ENCODE results near the gene PSMA1. TPM values are rescaled to one million over a fixed set of nuclear protein-coding genes. Genes with fewer than 3 reads are reported as not detected.

The PSMA1 gene
- total and polyA plus RNA-seq, 2 donors from 2014 or later, result 118 to 133 TPM

DNA sequence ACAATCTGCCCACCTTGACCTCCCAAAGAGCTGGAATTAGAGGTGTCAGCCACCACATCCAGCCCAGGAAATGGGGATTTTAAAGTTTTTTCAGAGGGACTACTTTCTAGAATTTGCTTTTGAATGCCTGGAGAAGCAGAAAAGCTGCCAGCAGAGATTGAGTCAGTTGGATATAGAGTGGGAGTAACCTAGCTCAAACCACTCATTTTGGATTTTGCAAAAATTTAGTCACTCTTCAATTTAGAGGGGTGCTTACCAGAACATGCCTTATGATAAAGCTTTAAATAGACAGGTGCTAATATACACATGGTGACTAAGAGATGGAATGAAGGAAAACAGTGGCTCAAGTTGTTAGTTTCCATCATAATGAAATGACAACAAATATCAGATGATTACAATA is 26.5 kb upstream of the PSMA1 start:
- FAIRE-seq, result no peak
- H3K27me3 ChIP-seq (ENCODE audit: control insufficient read depth, insufficient read depth, low read length), result no peaks in the 10 kb centered on the region
- no peak overlapping the region for H3K9ac ChIP-seq (ENCODE audit: low read length in 3 of 3)
- intact Hi-C loops (cut with DNase I), result no loop called here
- no peaks in the 10 kb centered on the region for H3K36me3 ChIP-seq (ENCODE audit: control insufficient read depth in 2 of 3, insufficient read depth in 3 of 3, low read length in 3 of 3)
- H3K4me3 ChIP-seq (ENCODE audit: low read length in 3 of 3), result no peak overlapping the region
- no peak for DNase-seq
- H3K9me3 ChIP-seq (ENCODE audit: control insufficient read depth in 2 of 3, insufficient read depth in 1 of 3, low read length in 3 of 3), result no peaks in the 10 kb centered on the region
- TF ChIP-seq, protein P1, sequence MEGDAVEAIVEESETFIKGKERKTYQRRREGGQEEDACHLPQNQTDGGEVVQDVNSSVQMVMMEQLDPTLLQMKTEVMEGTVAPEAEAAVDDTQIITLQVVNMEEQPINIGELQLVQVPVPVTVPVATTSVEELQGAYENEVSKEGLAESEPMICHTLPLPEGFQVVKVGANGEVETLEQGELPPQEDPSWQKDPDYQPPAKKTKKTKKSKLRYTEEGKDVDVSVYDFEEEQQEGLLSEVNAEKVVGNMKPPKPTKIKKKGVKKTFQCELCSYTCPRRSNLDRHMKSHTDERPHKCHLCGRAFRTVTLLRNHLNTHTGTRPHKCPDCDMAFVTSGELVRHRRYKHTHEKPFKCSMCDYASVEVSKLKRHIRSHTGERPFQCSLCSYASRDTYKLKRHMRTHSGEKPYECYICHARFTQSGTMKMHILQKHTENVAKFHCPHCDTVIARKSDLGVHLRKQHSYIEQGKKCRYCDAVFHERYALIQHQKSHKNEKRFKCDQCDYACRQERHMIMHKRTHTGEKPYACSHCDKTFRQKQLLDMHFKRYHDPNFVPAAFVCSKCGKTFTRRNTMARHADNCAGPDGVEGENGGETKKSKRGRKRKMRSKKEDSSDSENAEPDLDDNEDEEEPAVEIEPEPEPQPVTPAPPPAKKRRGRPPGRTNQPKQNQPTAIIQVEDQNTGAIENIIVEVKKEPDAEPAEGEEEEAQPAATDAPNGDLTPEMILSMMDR (IDR thresholded peaks at IDR 0.05; ENCODE audit: borderline replicate concordance, extremely low read depth, insufficient read depth), result no peak
- no peaks in the 10 kb centered on the region for H3K4me1 ChIP-seq (ENCODE audit: control insufficient read depth in 2 of 3, insufficient read depth in 2 of 3, low read depth in 1 of 3, low read length in 3 of 3)
- H3K27ac ChIP-seq (ENCODE audit: low read depth in 2 of 2, low read length in 2 of 2), result no peak overlapping the region

DNA sequence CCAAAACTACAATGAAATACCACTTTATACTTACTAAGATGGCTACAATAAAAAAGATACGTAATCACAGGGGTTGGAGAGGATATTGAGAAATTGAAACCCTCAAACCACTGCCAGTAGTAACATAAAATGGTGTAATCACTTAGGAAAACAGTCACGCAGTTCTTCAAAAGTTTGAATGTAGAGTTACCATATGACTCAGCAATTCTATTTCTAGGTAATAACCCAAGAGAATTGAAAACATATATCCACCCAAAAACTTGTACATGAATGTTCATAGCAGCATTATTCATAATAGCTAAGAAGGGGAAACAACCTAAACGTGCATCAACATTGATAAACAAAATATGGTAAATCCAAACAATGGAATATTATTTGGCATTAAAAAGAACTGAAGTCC is 24.4 kb upstream of the PSMA1 start:
- intact Hi-C loops (cut with DNase I), result no loop called here
- no peak overlapping the region for H3K9ac ChIP-seq (ENCODE audit: low read length in 3 of 3)
- FAIRE-seq (no peak), DNase-seq (no peak)
- H3K9me3 ChIP-seq (ENCODE audit: control insufficient read depth in 2 of 3, insufficient read depth in 1 of 3, low read length in 3 of 3), result no peaks in the 10 kb centered on the region
- no peak overlapping the region for H3K27ac ChIP-seq (ENCODE audit: low read depth in 2 of 2, low read length in 2 of 2)
- H3K4me3 ChIP-seq (ENCODE audit: low read length in 3 of 3), result no peak overlapping the region
- no peaks in the 10 kb centered on the region for H3K4me1 ChIP-seq (ENCODE audit: control insufficient read depth in 2 of 3, insufficient read depth in 2 of 3, low read depth in 1 of 3, low read length in 3 of 3)
- H3K36me3 ChIP-seq (ENCODE audit: control insufficient read depth in 2 of 3, insufficient read depth in 3 of 3, low read length in 3 of 3), result no peaks in the 10 kb centered on the region
- TF ChIP-seq, protein P1 (IDR thresholded peaks at IDR 0.05; ENCODE audit: borderline replicate concordance, extremely low read depth, insufficient read depth), result no peak
- H3K27me3 ChIP-seq (ENCODE audit: control insufficient read depth, insufficient read depth, low read length), result no peaks in the 10 kb centered on the region

DNA sequence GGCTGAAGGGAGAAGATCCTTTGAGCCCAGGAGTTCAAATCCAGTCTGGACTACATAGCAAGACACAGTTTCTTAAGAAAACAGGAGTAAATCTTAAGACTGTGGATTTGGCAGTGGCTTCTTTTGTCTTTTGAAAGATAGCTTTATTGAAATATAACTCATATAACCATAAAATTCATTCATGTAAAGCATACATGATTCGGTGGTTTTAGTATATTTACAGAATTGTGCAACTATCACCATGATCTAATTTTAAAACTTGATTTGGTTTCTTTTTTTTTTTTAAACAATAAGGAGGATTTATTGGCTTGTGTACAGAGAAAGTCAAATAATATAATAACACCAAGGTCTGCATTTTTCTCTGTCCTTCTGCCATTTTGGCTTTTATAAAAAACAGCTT is 23.1 kb upstream of the PSMA1 start:
- Histone ChIP-seq H3K4me3 (ENCODE audit: low read length in 3 of 3) (no peak overlapping the region), H3K4me1 (ENCODE audit: control insufficient read depth in 2 of 3, insufficient read depth in 2 of 3, low read depth in 1 of 3, low read length in 3 of 3) (no peaks in the 10 kb centered on the region), H3K27me3 (ENCODE audit: control insufficient read depth, insufficient read depth, low read length) (no peaks in the 10 kb centered on the region), H3K9me3 (ENCODE audit: control insufficient read depth in 2 of 3, insufficient read depth in 1 of 3, low read length in 3 of 3) (no peaks in the 10 kb centered on the region), H3K9ac (ENCODE audit: low read length in 3 of 3) (no peak overlapping the region), H3K36me3 (ENCODE audit: control insufficient read depth in 2 of 3, insufficient read depth in 3 of 3, low read length in 3 of 3) (no peaks in the 10 kb centered on the region), H3K27ac (ENCODE audit: low read depth in 2 of 2, low read length in 2 of 2) (no peak overlapping the region)
- TF ChIP-seq, protein P1 (IDR thresholded peaks at IDR 0.05; ENCODE audit: borderline replicate concordance, extremely low read depth, insufficient read depth), result no peak
- intact Hi-C loops (cut with DNase I), result no loop called here
- DNase-seq (no peak), FAIRE-seq (no peak)

DNA sequence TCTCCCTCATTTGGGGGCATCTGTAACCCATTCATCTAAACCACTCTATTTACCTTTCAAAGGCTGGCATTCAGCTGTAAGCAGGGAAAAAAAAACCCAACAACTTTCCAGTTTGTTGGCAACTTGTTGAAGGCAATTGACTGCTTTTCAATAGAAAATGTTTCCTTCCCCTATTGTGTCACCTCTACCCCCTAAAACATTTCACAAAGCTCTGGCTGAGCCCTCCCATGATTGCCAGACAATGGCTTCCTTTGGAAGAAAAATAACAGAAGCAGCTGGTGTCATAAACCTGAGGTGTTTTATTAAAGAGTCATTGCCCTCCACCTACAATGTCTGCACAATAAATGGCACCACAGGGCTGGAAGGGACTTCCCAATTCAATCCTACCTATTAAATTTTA is 22.1 kb upstream of the PSMA1 start:
- TF ChIP-seq, protein P1 (IDR thresholded peaks at IDR 0.05; ENCODE audit: borderline replicate concordance, extremely low read depth, insufficient read depth), result no peak
- DNase-seq (no peak), FAIRE-seq (no peak)
- Histone ChIP-seq H3K27ac (ENCODE audit: low read depth in 2 of 2, low read length in 2 of 2) (no peak overlapping the region), H3K4me3 (ENCODE audit: low read length in 3 of 3) (no peak overlapping the region), H3K9ac (ENCODE audit: low read length in 3 of 3) (no peak overlapping the region), H3K36me3 (ENCODE audit: control insufficient read depth in 2 of 3, insufficient read depth in 3 of 3, low read length in 3 of 3) (no peaks in the 10 kb centered on the region), H3K9me3 (ENCODE audit: control insufficient read depth in 2 of 3, insufficient read depth in 1 of 3, low read length in 3 of 3) (no peaks in the 10 kb centered on the region), H3K4me1 (ENCODE audit: control insufficient read depth in 2 of 3, insufficient read depth in 2 of 3, low read depth in 1 of 3, low read length in 3 of 3) (no peaks in the 10 kb centered on the region), H3K27me3 (ENCODE audit: control insufficient read depth, insufficient read depth, low read length) (no peaks in the 10 kb centered on the region)
- intact Hi-C loops (cut with DNase I), result no loop called here

All from kidney (tissue), 14 donors.